Esophagus muscularis mucosa (tissue), 4 donors: ENCODE data around the gene AFF3. TPM values are rescaled to one million over a fixed set of nuclear protein-coding genes. Genes with fewer than 3 reads are reported as not detected.

Experiments
- DNase-seq: peaks from one replicate; pipeline ENCODE4 v3.0.0-alpha.2; 2017; ENCODE audit errors: extremely low spot score
- H3K27ac ChIP-seq, 4 donors: fragments of 200-600 bp; sonication (generic); replicated peaks in 1 of 4; 1 replicate in 3 of 4; 2 replicates in 1 of 4; pipeline ENCODE4 v1.5.1; 2016 to 2019; ENCODE audit warnings: mild to moderate bottlenecking in 1 of 4
- H3K27me3 ChIP-seq, 4 donors: fragments of 200-600 bp; sonication (generic); one replicate each; pipeline versions ENCODE4 v1.5.1 to v1.6.0; 2016 to 2019
- H3K36me3 ChIP-seq, 4 donors: fragments of 200-600 bp; sonication (generic); one replicate each; pipeline ENCODE4 v1.5.1; 2016 to 2019
- H3K4me1 ChIP-seq, 4 donors: fragments of 200-600 bp; sonication (generic); one replicate each; pipeline ENCODE4 v1.5.1; 2016 to 2019
- H3K4me3 ChIP-seq, 4 donors: fragments of 200-600 bp; sonication (generic); 1 replicate in 2 of 4; 2 replicates in 2 of 4; pipeline ENCODE4 v1.5.1; 2016 to 2019; ENCODE audit warnings: mild to moderate bottlenecking in 4 of 4, moderate library complexity in 1 of 4
- H3K9me3 ChIP-seq, 4 donors: fragments of 200-600 bp; sonication (generic); 1 replicate in 3 of 4; 2 replicates in 1 of 4; pipeline ENCODE4 v1.5.1; 2016 to 2019
- EP300 ChIP-seq: sonication (generic); formaldehyde crosslinking; IDR thresholded peaks from one replicate; pipeline ENCODE4 v1.6.1; 2017; ENCODE audit warnings: antibody characterized with exemption
- POLR2A ChIP-seq: fragments of 450-650 bp; IDR thresholded peaks from one replicate; pipeline ENCODE4 v1.6.1; 2017; ENCODE audit warnings: antibody characterized with exemption, moderate library complexity, mild to moderate bottlenecking, low read depth
- POLR2AphosphoS5 ChIP-seq, 2 donors: sonication (generic); formaldehyde crosslinking; IDR thresholded peaks; one replicate each; pipeline ENCODE4 v1.6.1; 2017; ENCODE audit warnings: antibody characterized with exemption in 2 of 2
- WGBS: methylation state at CpG from one replicate; pipeline ENCODE4 v1.1.5; 2018; 5-methylcytosine and 5-hydroxymethylcytosine counted together
- intact Hi-C: fragments of 100-400 bp; cut with DNase I; formaldehyde crosslinking; loops from one replicate; pipeline ENCODE4 v1.15.1; 2023
- total RNA-seq, 4 donors: library from RNA; depleted of rRNA; stranded (reverse); fragments of >200 nt; gene quantifications; one replicate each; pipeline versions ENCODE4 v1.1.0 to v1.2.1, GENCODE V29; 2016
- TF ChIP-seq, protein P1 (sequence below), 3 experiments: fragments of 200-600 bp in 2 of 3; fragments of 450-650 bp in 1 of 3; sonication (generic) in 2 of 3; IDR thresholded peaks; one replicate each; pipeline ENCODE4 v1.5.1; 2017 to 2019; ENCODE audit warnings: antibody characterized with exemption in 3 of 3, mild to moderate bottlenecking in 2 of 3, moderate library complexity in 1 of 3

AFF3 gene
- total RNA-seq, 4 donors from 2014 or later = 36.4 to 99.5 (median 56.9) TPM

DNA sequence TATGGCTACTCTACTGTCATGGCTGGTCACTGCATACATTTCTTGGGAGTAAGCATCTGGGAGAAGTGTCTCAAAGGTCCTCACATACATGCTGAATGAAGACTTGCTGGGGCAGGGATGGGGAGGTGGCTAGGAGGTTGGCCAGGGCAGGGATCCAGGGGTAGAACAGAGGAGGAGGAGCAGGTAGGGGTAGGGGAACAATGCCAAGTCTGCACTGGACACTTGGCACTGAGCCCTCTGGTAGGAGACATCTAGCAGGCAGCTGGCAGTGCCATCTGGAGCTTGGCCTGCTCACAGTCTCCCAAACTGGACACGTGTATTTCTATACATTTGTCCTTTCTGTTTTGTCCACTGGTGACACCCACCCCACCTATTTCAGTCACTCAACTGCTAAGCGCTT, 589.9 kb downstream of the AFF3 start:
- no peaks in the 10 kb centered on the region for H3K9me3 ChIP-seq
- H3K27ac ChIP-seq = no peak overlapping the region
- TF ChIP-seq POLR2A = no peak
- TF ChIP-seq, protein P1, sequence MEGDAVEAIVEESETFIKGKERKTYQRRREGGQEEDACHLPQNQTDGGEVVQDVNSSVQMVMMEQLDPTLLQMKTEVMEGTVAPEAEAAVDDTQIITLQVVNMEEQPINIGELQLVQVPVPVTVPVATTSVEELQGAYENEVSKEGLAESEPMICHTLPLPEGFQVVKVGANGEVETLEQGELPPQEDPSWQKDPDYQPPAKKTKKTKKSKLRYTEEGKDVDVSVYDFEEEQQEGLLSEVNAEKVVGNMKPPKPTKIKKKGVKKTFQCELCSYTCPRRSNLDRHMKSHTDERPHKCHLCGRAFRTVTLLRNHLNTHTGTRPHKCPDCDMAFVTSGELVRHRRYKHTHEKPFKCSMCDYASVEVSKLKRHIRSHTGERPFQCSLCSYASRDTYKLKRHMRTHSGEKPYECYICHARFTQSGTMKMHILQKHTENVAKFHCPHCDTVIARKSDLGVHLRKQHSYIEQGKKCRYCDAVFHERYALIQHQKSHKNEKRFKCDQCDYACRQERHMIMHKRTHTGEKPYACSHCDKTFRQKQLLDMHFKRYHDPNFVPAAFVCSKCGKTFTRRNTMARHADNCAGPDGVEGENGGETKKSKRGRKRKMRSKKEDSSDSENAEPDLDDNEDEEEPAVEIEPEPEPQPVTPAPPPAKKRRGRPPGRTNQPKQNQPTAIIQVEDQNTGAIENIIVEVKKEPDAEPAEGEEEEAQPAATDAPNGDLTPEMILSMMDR (IDR thresholded peaks at IDR 0.05) = no peak
- TF ChIP-seq POLR2AphosphoS5 (IDR thresholded peaks at IDR 0.05) = no peak
- TF ChIP-seq EP300 = no peak
- intact Hi-C loops = loop anchor here (10.0 kb wide), 1 partner anchor 832 kb away; no protein-coding TSS in a partner anchor
- no peak for DNase-seq
- WGBS = 74% methylated on average over 2 of the region's 2 CpGs
- no peaks in the 10 kb centered on the region for H3K27me3 ChIP-seq
- peaks cover 0 to 64% (median 23%) of the 10 kb centered on the region in 4 donors for H3K36me3 ChIP-seq
- no peak overlapping the region for H3K4me3 ChIP-seq
- H3K4me1 ChIP-seq = no peaks in the 10 kb centered on the region

DNA sequence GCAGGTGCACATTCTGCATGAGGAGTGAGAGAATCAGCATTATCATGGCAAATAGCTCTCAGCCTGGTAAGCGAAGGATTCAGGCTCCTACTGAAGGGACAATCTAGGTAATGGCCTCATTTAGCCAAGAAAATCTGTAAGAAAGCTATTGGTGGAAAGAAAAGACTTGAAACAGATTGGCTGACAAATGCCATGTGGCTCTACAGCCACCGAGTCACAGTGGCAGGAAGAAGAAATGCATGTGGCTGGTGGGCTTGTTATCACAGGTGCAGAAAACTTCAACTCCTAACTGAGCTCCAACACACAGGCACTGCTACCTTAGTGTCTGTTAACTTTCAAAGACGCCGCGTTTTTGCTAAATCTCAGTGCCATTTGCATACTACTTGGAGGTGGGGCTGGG, 592.0 kb downstream of the AFF3 start:
- intact Hi-C loops = loop anchor here (10.0 kb wide), 1 partner anchor 834 kb away; no protein-coding TSS in a partner anchor
- Histone ChIP-seq H3K4me1 (peaks cover 0 to 1% (median 0%) of the 10 kb centered on the region in 4 donors), H3K27ac (no peak overlapping the region), H3K9me3 (no peaks in the 10 kb centered on the region), H3K27me3 (no peaks in the 10 kb centered on the region), H3K36me3 (peaks cover 0 to 53% (median 20%) of the 10 kb centered on the region in 4 donors), H3K4me3 (no peak overlapping the region)
- DNase-seq = no peak
- TF ChIP-seq, protein P1 (IDR thresholded peaks at IDR 0.05) = no peak
- TF ChIP-seq POLR2AphosphoS5 (IDR thresholded peaks at IDR 0.05) (no peak), POLR2A (no peak), EP300 (no peak)
- 83% methylated on average over 5 of the region's 5 CpGs for WGBS

DNA sequence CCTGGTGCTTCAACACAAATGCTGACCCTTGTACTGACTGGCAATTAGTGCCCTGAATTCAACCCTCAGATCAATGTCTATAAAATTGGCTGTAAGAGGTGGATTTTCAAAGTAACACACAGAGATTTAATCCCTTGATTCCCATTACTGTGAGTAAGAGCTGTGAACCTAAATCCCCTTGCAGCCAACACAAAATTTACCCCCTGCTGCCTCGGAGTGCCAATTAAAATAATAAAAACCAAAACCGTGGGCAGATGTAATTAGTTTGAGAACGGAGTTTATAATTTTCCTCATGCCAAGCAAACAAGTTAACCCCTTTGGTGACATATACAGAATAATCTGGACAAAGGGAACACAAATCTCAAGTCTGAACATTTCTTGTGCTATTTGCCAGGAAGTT, 596.8 kb downstream of the AFF3 start:
- intact Hi-C loops = no loop called here
- TF ChIP-seq, protein P1 (IDR thresholded peaks at IDR 0.05) = no peak
- TF ChIP-seq POLR2A = no peak
- no peak for TF ChIP-seq EP300
- TF ChIP-seq POLR2AphosphoS5 (IDR thresholded peaks at IDR 0.05) = no peak
- Histone ChIP-seq H3K4me1 (peaks cover 0 to 17% (median 8%) of the 10 kb centered on the region in 4 donors), H3K36me3 (peaks cover 0 to 13% (median 6%) of the 10 kb centered on the region in 4 donors), H3K27ac (no peak overlapping the region), H3K27me3 (no peaks in the 10 kb centered on the region), H3K9me3 (no peaks in the 10 kb centered on the region), H3K4me3 (no peak overlapping the region)
- 69% methylated on average over 3 of the region's 3 CpGs for WGBS
- DNase-seq = no peak

DNA sequence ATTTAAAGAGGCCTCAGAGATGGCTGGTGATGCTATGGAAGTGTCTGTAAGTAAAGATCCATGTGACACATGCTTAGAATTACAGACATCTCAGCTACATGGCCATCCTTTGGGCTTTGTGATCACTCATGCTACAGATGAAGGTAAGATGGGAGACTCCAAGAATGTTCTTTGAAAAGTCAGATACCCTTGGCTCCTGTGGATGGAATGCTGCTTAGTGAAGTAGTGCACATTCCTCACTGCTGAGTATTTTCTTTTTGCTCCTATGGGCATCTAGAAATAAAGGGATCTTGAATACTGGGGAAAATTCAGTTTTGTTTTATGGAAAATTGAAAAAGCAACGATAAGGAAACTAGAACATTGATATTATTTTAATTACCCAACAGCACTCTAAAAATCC, 597.3 kb downstream of the AFF3 start:
- Histone ChIP-seq H3K27me3 (no peaks in the 10 kb centered on the region), H3K27ac (no peak overlapping the region), H3K4me1 (peaks cover 0 to 17% (median 8%) of the 10 kb centered on the region in 4 donors), H3K9me3 (no peaks in the 10 kb centered on the region), H3K4me3 (no peak overlapping the region), H3K36me3 (peaks cover 0 to 8% (median under 1%) of the 10 kb centered on the region in 4 donors)
- intact Hi-C loops = no loop called here
- no peak for DNase-seq
- TF ChIP-seq, protein P1 (IDR thresholded peaks at IDR 0.05) = no peak
- no peak for TF ChIP-seq POLR2A
- TF ChIP-seq EP300 = no peak
- TF ChIP-seq POLR2AphosphoS5 (IDR thresholded peaks at IDR 0.05) = no peak
- WGBS = 63% methylated on average over 1 of the region's 1 CpG

DNA sequence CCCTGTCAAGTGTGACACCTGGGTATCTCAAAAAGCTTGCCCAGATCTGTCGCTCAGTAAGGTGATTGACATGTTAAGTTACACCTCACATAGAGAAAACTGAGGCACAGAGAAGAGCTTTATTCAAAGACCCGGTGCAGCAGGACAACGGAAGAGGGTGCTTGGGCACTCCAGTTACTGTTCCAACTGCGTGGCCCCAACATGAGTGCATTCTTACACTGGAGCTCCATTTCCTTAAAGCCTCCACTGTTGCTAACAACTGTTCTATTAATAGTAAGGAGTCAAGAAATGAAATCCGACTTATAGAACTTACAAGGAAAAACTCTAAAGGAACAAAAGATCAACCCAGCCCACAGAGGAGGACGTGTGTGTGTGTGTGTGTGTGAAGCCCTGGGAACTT, 597.8 kb downstream of the AFF3 start:
- 57% methylated on average over 6 of the region's 6 CpGs for WGBS
- Histone ChIP-seq H3K36me3 (peaks cover 0 to 5% (median 0%) of the 10 kb centered on the region in 4 donors), H3K9me3 (no peaks in the 10 kb centered on the region), H3K4me1 (peaks cover 0 to 17% (median 8%) of the 10 kb centered on the region in 4 donors), H3K27me3 (no peaks in the 10 kb centered on the region), H3K27ac (no peak overlapping the region), H3K4me3 (no peak overlapping the region)
- TF ChIP-seq POLR2AphosphoS5 (IDR thresholded peaks at IDR 0.05) = no peak
- TF ChIP-seq EP300 = no peak
- TF ChIP-seq POLR2A = no peak
- TF ChIP-seq, protein P1 (IDR thresholded peaks at IDR 0.05) = no peak
- no peak for DNase-seq
- intact Hi-C loops = no loop called here
